ENCODE measurements around the gene CACHD1. TPM values are rescaled to one million over a fixed set of nuclear protein-coding genes. Genes with fewer than 3 reads are reported as not detected.

The CACHD1 gene
- polyA plus RNA-seq, 2 donors: 1.6 to 2.9 TPM

GRCh38 chr1:64515427-64515826 lies 45.5 kb downstream of the CACHD1 start:
- H3K27me3 ChIP-seq (ENCODE audit: control insufficient read depth in 1 of 2, insufficient read depth in 2 of 2, low read length in 2 of 2): no peaks in the 10 kb centered on the region
- 1 to 52% methylated on average over 1 of the region's 1 CpG for WGBS, 2 donors
- no peak overlapping the region for H3K4me3 ChIP-seq (ENCODE audit: low read depth in 1 of 2, low read length in 2 of 2)
- H3K9me3 ChIP-seq (ENCODE audit: control insufficient read depth in 2 of 2, insufficient read depth in 1 of 2, low read depth in 1 of 2, low read length in 1 of 2): no peaks in the 10 kb centered on the region
- peaks cover 0 to 2% of the 10 kb centered on the region in 2 donors for H3K4me1 ChIP-seq (ENCODE audit: control insufficient read depth in 2 of 2, insufficient read depth in 2 of 2, low read length in 1 of 2)
- no peaks in the 10 kb centered on the region for H3K36me3 ChIP-seq (ENCODE audit: control insufficient read depth in 2 of 2, insufficient read depth in 2 of 2, low read length in 1 of 2)
- H3K27ac ChIP-seq (ENCODE audit: low read depth in 2 of 2, low read length in 1 of 2): no peak overlapping the region

GRCh38 chr1:64516301-64516700 lies 46.4 kb downstream of the CACHD1 start:
- no peaks in the 10 kb centered on the region for H3K9me3 ChIP-seq (ENCODE audit: control insufficient read depth in 2 of 2, insufficient read depth in 1 of 2, low read depth in 1 of 2, low read length in 1 of 2)
- H3K36me3 ChIP-seq (ENCODE audit: control insufficient read depth in 2 of 2, insufficient read depth in 2 of 2, low read length in 1 of 2): no peaks in the 10 kb centered on the region
- no peaks in the 10 kb centered on the region for H3K27me3 ChIP-seq (ENCODE audit: control insufficient read depth in 1 of 2, insufficient read depth in 2 of 2, low read length in 2 of 2)
- H3K27ac ChIP-seq (ENCODE audit: low read depth in 2 of 2, low read length in 1 of 2): no peak overlapping the region
- WGBS, 2 donors: 35 to 39% methylated on average over 7 of the region's 7 CpGs
- H3K4me3 ChIP-seq (ENCODE audit: low read depth in 1 of 2, low read length in 2 of 2): no peak overlapping the region
- H3K4me1 ChIP-seq (ENCODE audit: control insufficient read depth in 2 of 2, insufficient read depth in 2 of 2, low read length in 1 of 2): peaks cover 0 to 2% of the 10 kb centered on the region in 2 donors

- WGBS, 2 donors: 58 to 63% methylated on average over 2 of the region's 2 CpGs
- no peaks in the 10 kb centered on the region for H3K9me3 ChIP-seq (ENCODE audit: control insufficient read depth in 2 of 2, insufficient read depth in 1 of 2, low read depth in 1 of 2, low read length in 1 of 2)
- no peak overlapping the region for H3K4me3 ChIP-seq (ENCODE audit: low read depth in 1 of 2, low read length in 2 of 2)
- peaks cover 0 to 2% of the 10 kb centered on the region in 2 donors for H3K4me1 ChIP-seq (ENCODE audit: control insufficient read depth in 2 of 2, insufficient read depth in 2 of 2, low read length in 1 of 2)
- H3K36me3 ChIP-seq (ENCODE audit: control insufficient read depth in 2 of 2, insufficient read depth in 2 of 2, low read length in 1 of 2): no peaks in the 10 kb centered on the region
- H3K27ac ChIP-seq (ENCODE audit: low read depth in 2 of 2, low read length in 1 of 2): no peak overlapping the region
- no peaks in the 10 kb centered on the region for H3K27me3 ChIP-seq (ENCODE audit: control insufficient read depth in 1 of 2, insufficient read depth in 2 of 2, low read length in 2 of 2)
These were observed 47.1 kb downstream of the CACHD1 start for GRCh38 chr1:64516803-64517568.

DNA sequence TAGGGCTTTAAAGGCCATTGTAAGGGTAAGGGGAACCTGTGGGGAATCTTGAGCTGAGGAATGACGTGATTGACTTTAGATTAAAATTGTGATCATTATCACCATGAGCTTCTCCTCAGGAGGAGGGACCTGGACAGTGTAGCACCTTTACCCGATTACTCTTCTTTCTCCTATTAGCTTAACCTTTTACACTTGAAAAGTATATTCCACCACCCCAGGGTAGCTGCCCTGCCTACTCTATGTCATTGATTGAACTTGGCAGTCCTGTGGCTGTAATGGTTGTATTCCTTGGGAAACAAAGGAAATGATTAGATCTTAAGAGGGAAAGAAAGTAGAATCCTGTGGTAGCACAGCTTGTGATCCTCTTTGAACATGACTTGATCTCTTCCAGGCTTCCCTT lies 47.7 kb downstream of the CACHD1 start:
- 95 to 96% methylated on average over 2 of the region's 2 CpGs for WGBS, 2 donors
- no peak overlapping the region for H3K27ac ChIP-seq (ENCODE audit: low read depth in 2 of 2, low read length in 1 of 2)
- no peak overlapping the region for H3K4me3 ChIP-seq (ENCODE audit: low read depth in 1 of 2, low read length in 2 of 2)
- no peaks in the 10 kb centered on the region for H3K36me3 ChIP-seq (ENCODE audit: control insufficient read depth in 2 of 2, insufficient read depth in 2 of 2, low read length in 1 of 2)
- no peaks in the 10 kb centered on the region for H3K9me3 ChIP-seq (ENCODE audit: control insufficient read depth in 2 of 2, insufficient read depth in 1 of 2, low read depth in 1 of 2, low read length in 1 of 2)
- H3K4me1 ChIP-seq (ENCODE audit: control insufficient read depth in 2 of 2, insufficient read depth in 2 of 2, low read length in 1 of 2): peaks cover 0 to 2% of the 10 kb centered on the region in 2 donors
- no peaks in the 10 kb centered on the region for H3K27me3 ChIP-seq (ENCODE audit: control insufficient read depth in 1 of 2, insufficient read depth in 2 of 2, low read length in 2 of 2)

- no peak overlapping the region for H3K27ac ChIP-seq (ENCODE audit: low read depth in 2 of 2, low read length in 1 of 2)
- H3K27me3 ChIP-seq (ENCODE audit: control insufficient read depth in 1 of 2, insufficient read depth in 2 of 2, low read length in 2 of 2): no peaks in the 10 kb centered on the region
- no peaks in the 10 kb centered on the region for H3K9me3 ChIP-seq (ENCODE audit: control insufficient read depth in 2 of 2, insufficient read depth in 1 of 2, low read depth in 1 of 2, low read length in 1 of 2)
- WGBS, 2 donors: 44 to 49% methylated on average over 1 of the region's 1 CpG
- no peaks in the 10 kb centered on the region for H3K36me3 ChIP-seq (ENCODE audit: control insufficient read depth in 2 of 2, insufficient read depth in 2 of 2, low read length in 1 of 2)
- peaks cover 0 to 2% of the 10 kb centered on the region in 2 donors for H3K4me1 ChIP-seq (ENCODE audit: control insufficient read depth in 2 of 2, insufficient read depth in 2 of 2, low read length in 1 of 2)
- H3K4me3 ChIP-seq (ENCODE audit: low read depth in 1 of 2, low read length in 2 of 2): no peak overlapping the region
These were observed 49.0 kb downstream of the CACHD1 start for GRCh38 chr1:64518692-64519481.

- Histone ChIP-seq H3K36me3 (ENCODE audit: control insufficient read depth in 2 of 2, insufficient read depth in 2 of 2, low read length in 1 of 2) (no peaks in the 10 kb centered on the region), H3K9me3 (ENCODE audit: control insufficient read depth in 2 of 2, insufficient read depth in 1 of 2, low read depth in 1 of 2, low read length in 1 of 2) (no peaks in the 10 kb centered on the region), H3K4me3 (ENCODE audit: low read depth in 1 of 2, low read length in 2 of 2) (no peak overlapping the region), H3K27ac (ENCODE audit: low read depth in 2 of 2, low read length in 1 of 2) (no peak overlapping the region), H3K4me1 (ENCODE audit: control insufficient read depth in 2 of 2, insufficient read depth in 2 of 2, low read length in 1 of 2) (peaks cover 0 to 2% of the 10 kb centered on the region in 2 donors), H3K27me3 (ENCODE audit: control insufficient read depth in 1 of 2, insufficient read depth in 2 of 2, low read length in 2 of 2) (no peaks in the 10 kb centered on the region)
- 61 to 69% methylated on average over 3 of the region's 3 CpGs for WGBS, 2 donors
These were observed 50.0 kb downstream of the CACHD1 start for GRCh38 chr1:64519901-64520300.

- Histone ChIP-seq H3K9me3 (ENCODE audit: control insufficient read depth in 2 of 2, insufficient read depth in 1 of 2, low read depth in 1 of 2, low read length in 1 of 2) (no peaks in the 10 kb centered on the region), H3K4me3 (ENCODE audit: low read depth in 1 of 2, low read length in 2 of 2) (no peak overlapping the region), H3K4me1 (ENCODE audit: control insufficient read depth in 2 of 2, insufficient read depth in 2 of 2, low read length in 1 of 2) (peaks cover 2 to 4% of the 10 kb centered on the region in 2 donors)
These were observed 52.8 kb downstream of the CACHD1 start for GRCh38 chr1:64522740-64523139.

DNA sequence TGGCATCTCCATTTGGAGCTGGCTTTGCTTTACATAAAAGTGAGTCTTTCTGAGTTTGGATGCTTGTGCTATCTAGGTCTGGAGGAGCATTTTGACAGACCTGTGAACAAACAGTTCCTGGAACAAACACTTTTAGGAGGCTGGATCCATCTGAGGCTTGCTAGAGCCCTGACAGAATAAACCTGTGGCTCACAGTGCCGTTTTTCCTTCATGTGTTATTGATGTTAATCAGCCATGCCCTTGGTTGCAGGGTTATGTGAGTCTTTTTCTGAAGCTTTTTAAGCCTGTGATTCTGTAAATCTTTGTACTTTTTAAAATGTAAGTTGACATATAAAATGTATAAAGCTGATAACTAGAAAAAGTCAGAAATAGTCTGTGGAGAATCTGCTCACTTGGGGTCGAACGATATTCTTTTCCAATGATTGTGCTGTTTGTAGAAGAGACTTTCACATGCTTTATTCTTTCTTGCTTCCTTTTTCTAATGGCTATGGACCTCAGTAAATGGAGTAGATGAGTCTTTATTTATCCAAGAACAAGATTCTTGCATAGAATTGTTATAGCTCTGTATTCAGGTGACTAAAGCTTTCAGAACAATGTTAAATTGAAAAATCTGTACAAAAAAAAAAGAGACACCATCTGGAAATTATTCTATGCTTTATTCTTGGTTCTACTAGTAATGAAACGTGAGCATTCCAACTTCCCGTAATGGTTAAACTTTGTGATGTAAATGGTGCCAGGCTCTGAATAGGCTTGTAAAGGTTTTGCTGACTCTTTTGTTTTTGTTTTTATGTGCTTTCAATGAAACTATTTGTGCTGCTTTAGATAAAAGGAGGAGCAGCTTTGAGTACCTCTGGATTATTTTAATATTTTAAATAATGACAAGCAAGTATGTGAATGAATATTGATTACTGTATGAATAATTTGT lies 53.7 kb downstream of the CACHD1 start:
- 71 to 80% methylated on average over 5 of the region's 5 CpGs for WGBS, 2 donors
- Histone ChIP-seq H3K27ac (ENCODE audit: low read depth in 2 of 2, low read length in 1 of 2) (no peak overlapping the region), H3K27me3 (ENCODE audit: control insufficient read depth in 1 of 2, insufficient read depth in 2 of 2, low read length in 2 of 2) (no peaks in the 10 kb centered on the region), H3K36me3 (ENCODE audit: control insufficient read depth in 2 of 2, insufficient read depth in 2 of 2, low read length in 1 of 2) (no peaks in the 10 kb centered on the region), H3K4me3 (ENCODE audit: low read depth in 1 of 2, low read length in 2 of 2) (no peak overlapping the region), H3K9me3 (ENCODE audit: control insufficient read depth in 2 of 2, insufficient read depth in 1 of 2, low read depth in 1 of 2, low read length in 1 of 2) (no peaks in the 10 kb centered on the region), H3K4me1 (ENCODE audit: control insufficient read depth in 2 of 2, insufficient read depth in 2 of 2, low read length in 1 of 2) (peaks cover 2 to 4% of the 10 kb centered on the region in 2 donors)

More at GRCh38 chr1:64522740-64523139, 52.8 kb downstream of the CACHD1 start:
- no peak overlapping the region for H3K27ac ChIP-seq (ENCODE audit: low read depth in 2 of 2, low read length in 1 of 2)
- H3K27me3 ChIP-seq (ENCODE audit: control insufficient read depth in 1 of 2, insufficient read depth in 2 of 2, low read length in 2 of 2): no peaks in the 10 kb centered on the region
- H3K36me3 ChIP-seq (ENCODE audit: control insufficient read depth in 2 of 2, insufficient read depth in 2 of 2, low read length in 1 of 2): no peaks in the 10 kb centered on the region

DNA sequence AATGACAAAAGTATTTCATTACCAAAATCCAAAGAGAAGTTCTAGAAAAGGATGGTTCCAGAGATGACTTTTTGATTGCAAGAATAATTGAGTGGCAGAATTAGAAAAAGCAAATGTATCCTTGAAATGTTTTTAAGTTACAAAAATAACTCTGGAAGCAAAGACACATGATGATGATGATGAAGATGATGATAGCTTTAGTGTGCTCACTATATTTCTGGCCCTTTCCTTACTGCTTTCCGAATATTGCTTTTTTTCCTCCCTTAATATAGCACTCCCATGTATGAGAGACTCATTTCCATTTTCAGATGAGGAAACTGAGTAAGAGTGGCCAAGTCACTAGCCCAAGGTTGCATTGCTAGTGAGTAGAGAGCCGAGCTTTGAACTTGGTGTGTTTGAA lies 54.7 kb downstream of the CACHD1 start:
- 82 to 89% methylated on average over 2 of the region's 2 CpGs for WGBS, 2 donors
- H3K9me3 ChIP-seq (ENCODE audit: control insufficient read depth in 2 of 2, insufficient read depth in 1 of 2, low read depth in 1 of 2, low read length in 1 of 2): no peaks in the 10 kb centered on the region
- H3K36me3 ChIP-seq (ENCODE audit: control insufficient read depth in 2 of 2, insufficient read depth in 2 of 2, low read length in 1 of 2): no peaks in the 10 kb centered on the region
- H3K4me1 ChIP-seq (ENCODE audit: control insufficient read depth in 2 of 2, insufficient read depth in 2 of 2, low read length in 1 of 2): peaks cover 0 to 4% of the 10 kb centered on the region in 2 donors
- no peak overlapping the region for H3K4me3 ChIP-seq (ENCODE audit: low read depth in 1 of 2, low read length in 2 of 2)
- no peak overlapping the region for H3K27ac ChIP-seq (ENCODE audit: low read depth in 2 of 2, low read length in 1 of 2)
- H3K27me3 ChIP-seq (ENCODE audit: control insufficient read depth in 1 of 2, insufficient read depth in 2 of 2, low read length in 2 of 2): no peaks in the 10 kb centered on the region
